GM19468 (cell line): ENCODE data around the gene UBALD2.
"Not testable (repeated sequence)": the region's sequence is repeated elsewhere in the genome, so short reads cannot be mapped to it uniquely, and the experiment has no call there.

Experiments
- ATAC-seq: cut with Tn5 transposase; IDR thresholded peaks from one replicate; pipeline ENCODE4 v1.9.1; 2021; ENCODE audit warnings: mild to moderate bottlenecking, moderate library complexity, moderate number of reproducible peaks; ENCODE audit not compliant: unreplicated experiment; ENCODE audit errors: extremely low read depth

UBALD2 gene

DNA sequence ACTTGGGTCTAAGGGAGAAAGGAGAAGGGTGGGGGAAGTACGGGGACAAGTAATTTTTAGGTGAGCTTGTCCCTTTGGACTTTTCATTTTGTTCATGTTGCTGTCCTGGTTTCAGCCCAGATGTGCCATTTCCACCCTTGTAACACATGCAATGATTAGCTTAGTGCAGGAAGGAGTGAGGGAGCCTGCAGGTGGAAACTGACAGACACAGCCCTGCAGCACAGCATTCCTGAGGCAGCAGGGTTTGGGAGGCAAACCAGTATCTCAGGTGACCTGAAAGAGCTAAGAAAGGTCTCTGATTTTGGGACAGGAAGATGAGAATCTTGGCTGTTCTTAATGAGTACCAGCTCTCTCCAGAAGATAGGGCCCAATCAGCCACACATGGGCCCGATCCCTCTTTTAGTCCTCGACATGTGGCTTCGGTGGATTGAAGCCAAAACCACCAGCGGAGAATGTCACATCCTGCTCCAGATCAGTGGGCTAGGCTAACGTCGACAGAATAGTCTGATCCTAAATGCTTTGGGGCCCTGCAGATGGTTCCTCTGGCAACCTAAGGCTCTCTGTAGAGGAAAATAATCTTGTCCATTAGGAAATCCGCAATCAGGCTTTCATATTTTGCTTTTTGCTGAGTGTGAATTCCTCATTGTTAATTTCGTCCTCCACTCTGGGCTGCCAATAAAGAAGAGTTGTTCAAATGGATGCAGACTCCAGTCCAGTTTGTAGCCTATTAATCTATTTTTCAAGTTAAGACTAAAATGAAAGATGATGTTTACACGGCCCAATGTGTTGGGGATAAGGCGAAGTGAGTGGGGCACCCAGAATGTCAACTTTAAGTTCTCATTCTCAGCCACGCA lies 21.1 kb upstream of the UBALD2 start:
- ATAC-seq = no peak

GRCh38 chr17:76244721-76245120 lies 20.4 kb upstream of the UBALD2 start:
- not testable (repeated sequence) for ATAC-seq

GRCh38 chr17:76246080-76247066 lies 18.8 kb upstream of the UBALD2 start:
- peak; percentile 84 for ATAC-seq

- no peak for ATAC-seq
These were observed 17.8 kb upstream of the UBALD2 start for GRCh38 chr17:76247304-76247703.

DNA sequence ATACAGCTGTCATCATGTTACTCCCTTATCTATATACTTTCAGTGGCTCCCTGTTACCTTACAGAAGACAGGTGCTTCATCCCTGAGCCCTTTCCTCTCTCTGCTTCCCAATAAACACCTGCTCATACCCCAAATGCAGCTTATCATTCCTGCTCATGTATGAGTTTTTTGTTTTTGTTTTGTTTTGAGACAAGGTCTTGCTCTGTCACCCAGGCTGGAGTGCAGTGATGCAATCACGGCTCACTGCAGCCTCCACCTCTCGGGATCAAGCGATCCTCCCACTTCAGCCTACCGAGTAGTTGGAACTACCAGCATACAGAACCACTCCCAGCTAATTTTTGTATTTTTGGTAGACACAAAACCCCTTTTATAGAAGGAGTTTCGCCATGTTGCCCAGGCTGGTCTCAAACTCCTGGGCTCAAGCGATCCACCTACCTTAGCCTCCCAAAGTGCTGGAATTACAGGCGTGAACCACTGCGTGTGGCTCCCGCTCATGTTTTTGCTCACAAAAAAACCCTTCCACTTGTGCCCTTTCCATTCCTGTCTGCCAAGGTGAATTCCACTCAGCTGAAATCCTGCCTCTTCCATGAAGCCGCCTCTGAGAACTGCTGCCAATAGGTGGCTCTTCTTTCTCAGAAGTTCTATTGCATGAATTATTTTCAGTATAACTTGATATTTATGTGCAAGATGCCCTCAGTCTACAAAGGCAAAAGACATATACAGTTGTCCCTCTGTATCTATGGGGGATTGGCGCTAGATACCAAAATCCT lies 16.9 kb upstream of the UBALD2 start:
- no peak for ATAC-seq

GRCh38 chr17:76250141-76250540 lies 15.0 kb upstream of the UBALD2 start:
- no peak for ATAC-seq

GRCh38 chr17:76251478-76252039 lies 13.6 kb upstream of the UBALD2 start:
- no peak for ATAC-seq

DNA sequence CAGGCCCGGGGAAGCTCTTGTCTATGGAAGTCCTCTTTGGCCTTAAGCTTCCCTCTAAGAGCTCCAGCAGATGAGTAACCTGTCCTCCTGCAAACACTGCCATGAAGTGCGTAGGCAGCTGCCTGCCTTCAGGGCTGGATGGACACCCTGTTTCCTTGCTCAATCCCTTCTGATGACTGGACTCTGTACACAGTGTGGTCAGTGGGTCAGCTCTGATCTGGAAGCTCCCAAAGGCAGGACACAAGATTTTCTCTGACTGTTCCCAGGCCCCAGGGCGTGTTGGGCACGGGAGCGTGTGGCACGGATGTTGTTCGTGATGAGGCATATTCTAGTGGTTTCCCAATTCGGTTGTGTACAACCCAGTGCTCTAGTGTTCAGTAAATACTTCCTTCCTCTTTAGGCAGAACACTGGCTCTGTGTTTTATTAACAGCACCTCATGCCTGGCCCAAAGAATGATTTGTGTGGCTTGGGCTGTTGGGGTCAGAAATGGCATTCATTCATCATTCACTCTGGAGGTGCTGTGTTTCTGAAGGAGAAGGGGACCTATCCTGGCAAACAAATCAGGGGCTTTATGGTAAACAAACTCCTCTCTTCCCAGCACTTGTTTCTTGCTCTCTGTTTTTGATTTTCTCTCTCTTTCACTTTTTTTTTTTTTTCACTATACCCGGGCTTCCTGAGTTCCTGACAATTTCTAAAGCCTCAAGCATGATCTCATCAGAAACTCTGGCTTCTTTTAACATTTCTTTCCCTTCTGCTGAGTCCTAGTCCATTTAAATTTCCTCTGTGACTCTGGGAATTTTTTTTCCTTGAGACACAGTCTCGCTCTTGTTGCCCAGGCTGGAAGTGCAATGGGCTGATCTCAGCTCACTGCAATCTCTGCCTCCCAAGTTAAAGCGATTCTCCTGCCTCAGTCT lies 12.9 kb upstream of the UBALD2 start:
- ATAC-seq = no peak

DNA sequence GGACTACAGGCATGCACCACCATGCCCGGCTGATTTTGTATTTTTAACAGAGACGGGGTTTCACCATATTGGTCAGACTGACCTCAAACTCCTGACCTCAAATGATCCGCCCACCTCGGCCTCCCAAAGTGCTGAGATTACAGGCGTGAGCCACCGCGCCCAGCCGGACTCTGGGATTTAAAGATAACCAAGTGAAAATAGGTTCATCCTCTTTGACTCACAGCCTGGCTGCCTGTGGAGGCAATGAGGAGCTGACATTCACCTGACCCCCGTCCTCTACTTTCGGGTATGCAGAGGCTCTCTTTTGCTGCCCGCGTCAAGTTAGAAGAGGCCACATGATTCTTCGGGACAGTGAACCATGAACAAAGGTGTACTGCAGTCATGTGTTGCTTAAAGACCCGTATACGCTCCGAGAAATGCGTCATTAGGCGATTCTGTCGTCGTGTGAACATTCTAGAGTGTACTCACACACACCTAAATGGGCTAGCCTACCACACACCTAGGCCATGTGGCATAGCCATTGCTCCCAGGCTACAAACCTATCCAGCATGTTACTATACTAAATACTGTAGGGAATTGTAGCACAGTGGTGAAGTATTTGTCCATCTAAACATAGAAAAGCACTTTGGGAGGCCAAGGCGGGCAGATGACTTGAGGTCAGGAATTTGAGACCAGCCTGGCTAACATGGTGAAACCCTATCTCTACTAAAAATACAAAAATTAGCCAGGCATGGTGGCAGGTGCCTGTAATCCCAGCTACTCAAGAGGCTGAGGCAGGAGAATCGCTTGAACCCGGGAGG lies 12.0 kb upstream of the UBALD2 start:
- ATAC-seq = not testable (repeated sequence)

GRCh38 chr17:76253841-76254240 lies 11.3 kb upstream of the UBALD2 start:
- no peak for ATAC-seq

DNA sequence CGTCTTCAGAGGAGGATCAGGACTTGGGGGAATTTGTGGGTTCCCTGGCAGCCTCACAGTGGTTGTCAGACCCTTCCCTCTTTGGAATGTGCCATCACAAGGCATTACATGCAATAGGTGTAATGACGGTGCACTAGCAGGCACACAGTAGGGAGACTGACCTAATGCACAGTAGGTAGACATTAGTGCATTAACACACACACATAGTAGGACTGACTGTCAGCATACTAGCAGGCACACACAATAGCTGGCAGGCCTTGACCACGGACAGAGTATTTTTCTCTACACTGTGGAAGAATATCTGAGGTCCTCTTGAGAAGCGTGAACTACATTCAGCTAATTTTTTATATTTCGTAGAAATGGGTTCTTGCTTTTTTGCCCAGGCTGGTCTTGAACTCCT lies 10.9 kb upstream of the UBALD2 start:
- ATAC-seq = no peak

DNA sequence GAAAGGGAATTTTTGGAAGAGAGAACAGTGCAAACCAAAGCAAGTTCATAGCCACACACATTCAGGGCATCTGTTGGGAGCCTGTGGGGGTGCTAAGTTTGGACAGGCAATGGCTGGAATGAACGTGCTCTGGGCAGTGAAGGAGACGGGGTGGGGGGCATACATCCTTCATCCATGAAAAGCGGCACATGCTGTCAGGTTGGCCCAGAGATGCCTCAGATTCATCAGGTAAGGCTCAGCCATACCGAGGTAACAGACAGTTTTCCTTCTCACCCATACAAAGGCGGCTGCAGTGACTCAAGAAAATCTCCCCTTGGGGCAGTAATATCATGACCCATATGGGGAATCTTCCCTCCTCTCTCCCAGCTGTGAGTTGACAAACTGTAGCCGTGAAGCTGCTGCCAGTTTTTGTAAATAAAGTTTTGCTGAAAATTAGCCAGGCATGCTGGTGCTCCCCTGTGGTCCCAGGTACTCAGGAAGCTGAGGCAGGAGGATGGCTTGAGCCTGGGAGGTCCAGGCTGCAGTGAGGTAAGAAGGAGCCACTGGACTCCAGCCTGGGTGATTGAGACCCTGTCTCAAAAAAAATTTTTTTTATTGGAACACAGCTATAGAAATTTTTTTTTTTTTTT lies 9.2 kb upstream of the UBALD2 start:
- ATAC-seq = no peak

GRCh38 chr17:76256430-76257050 lies 8.6 kb upstream of the UBALD2 start:
- ATAC-seq = not testable (repeated sequence)

DNA sequence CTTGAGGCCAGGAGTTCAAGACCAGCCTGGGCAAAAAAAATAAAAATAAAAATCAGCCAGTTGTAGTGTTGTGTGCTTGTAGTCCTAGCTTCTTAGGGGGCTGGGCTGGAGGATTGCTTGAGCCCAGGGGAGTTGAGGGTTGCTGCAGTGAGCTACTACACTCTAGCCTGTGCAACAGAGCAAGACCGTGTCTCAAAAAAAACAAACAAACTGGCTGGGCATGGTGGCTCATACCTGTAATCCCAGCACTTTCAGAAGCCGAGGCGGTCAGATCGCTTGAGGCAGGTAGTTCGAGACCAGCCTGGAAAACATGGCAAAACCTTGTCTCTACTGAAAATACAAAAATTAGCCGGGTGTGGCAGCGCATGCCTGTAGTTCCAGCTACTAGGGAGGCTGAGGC lies 4.9 kb upstream of the UBALD2 start:
- ATAC-seq = no peak

DNA sequence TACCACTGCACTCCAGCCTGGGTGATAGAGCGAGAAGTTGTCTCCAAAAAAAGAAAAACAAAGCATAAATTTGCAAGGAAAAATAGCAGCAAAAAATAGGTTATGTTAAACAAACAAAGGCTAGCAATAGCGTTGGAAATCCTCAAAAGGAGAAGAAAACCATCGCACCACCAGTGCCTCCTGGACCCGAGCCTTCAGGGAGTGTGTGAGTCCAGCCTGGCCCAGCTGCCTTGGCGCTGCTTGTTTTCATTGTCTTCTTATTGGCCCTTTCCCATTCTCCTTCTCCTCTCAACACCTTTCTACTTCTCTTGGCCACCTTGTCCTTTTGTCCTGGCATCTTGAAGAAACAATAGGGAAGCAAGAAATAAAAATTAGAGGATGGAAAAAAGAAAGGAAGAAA lies 4.5 kb upstream of the UBALD2 start:
- no peak for ATAC-seq

DNA sequence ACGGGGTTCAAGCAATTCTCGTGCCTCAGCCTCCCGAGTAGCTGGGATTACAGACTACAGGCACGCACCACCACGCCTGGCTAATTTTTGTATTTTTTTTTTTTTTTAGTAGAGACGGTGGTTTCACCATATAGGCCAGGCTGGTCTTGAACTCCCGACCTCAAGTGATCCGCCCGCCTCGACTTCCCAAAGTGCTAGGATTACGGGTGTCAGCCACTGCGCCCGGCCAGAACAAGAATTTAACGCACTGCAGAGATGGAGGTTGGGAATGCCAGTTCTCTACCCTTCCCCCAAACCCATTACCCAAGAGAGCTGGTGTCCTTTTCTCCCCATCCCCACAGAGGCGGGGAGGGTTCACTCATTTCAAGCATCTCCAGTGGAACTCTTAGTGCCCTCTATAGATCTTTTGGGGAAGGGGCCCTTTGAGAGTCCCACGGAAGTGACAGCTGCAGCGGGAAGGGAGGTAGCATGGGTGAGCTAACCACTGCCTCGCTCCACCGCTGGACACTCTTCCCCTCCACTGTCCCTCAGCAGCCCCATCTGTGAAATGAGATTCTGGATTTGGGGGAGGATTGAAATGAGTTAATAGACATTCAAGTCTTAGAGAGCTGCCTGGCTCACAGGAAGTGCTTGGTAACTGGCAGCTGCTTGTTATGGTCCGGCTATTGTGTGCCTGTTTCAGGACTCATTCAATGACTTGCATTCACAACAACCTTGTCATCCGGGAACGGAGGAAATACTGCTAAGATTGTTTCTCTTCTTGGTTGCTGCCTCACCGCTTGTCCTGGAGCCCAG lies 3.5 kb upstream of the UBALD2 start:
- ATAC-seq = no peak
